ENCODE results near the gene SPON1. TPM values are rescaled to one million over a fixed set of nuclear protein-coding genes. Genes with fewer than 3 reads are reported as not detected.

SPON1 gene
- total RNA-seq, 2 experiments from 2014 or later: 0.08 to 0.36 TPM

DNA sequence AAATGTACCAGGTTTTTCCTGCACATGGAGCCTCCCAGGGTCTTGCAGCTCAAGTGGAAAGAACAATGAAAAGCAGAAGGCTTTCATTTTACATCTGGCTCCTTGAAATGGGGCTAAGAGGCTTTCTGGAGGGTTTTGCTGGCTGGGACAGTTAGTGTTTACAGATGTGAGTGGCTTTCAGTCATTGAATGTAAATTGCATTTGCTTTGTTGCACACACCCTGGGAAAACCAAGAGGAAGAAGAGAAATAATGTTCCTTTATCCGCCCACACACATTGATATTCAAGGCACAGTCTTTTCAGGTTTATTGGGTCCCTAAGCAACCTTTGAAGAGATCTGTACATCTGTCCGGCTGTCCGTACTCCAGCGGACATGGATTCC lies 144.5 kb downstream of the SPON1 start:
- ChIA-PET CTCF (no interaction called here), POLR2A (no interaction called here)

DNA sequence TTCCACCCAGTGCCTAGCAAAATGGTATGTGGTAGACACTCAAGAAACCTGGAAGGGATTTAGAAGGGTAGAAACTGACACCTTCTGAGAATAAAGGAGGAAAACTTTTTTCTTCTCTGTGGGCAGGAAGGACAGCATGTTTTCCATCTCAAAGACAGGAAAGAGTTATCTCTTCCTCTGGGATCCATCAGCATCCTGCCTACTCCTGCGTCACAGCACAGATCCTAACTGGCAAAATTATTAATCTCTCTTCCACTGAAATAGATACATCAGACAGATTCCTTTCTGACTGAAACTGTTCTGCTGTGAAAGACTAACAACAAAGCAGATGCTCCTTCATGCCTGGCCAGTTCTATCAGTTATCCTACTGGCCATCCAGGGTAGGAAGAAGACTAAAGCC lies 147.2 kb downstream of the SPON1 start:
- ChIA-PET CTCF (no interaction called here), POLR2A (no interaction called here)

- ChIA-PET POLR2A (no interaction called here), CTCF (no interaction called here)
Measured at GRCh38 chr11:14110629-14111028, 148.1 kb downstream of the SPON1 start.

GRCh38 chr11:14111496-14111895 lies 149.0 kb downstream of the SPON1 start:
- CTCF ChIA-PET: no interaction called here
- POLR2A ChIA-PET: no interaction called here

- ChIA-PET CTCF (no interaction called here), POLR2A (no interaction called here)
Measured at GRCh38 chr11:14112721-14113120, 150.2 kb downstream of the SPON1 start.

DNA sequence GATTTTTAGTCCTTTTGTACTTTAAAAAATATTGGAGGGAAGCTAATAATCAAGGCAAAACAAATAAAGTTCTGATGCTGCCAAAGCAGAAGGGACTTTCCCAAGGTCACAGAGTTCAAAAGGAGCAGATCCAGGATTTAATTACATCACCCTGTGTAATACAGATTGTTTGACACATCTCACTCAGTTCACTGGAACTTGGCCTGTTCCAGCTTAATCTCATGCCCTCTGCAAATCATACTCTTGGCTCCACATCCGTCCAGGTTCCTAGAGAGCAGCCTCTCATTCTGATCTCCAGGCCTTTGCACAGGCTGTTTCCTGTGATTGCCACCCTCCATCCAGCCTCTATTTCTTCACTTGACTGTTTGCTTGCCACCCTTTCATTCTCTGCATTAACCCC lies 151.7 kb downstream of the SPON1 start:
- ChIA-PET CTCF (no interaction called here), POLR2A (no interaction called here)

GRCh38 chr11:14114786-14115185 lies 152.3 kb downstream of the SPON1 start:
- POLR2A ChIA-PET: no interaction called here
- CTCF ChIA-PET: no interaction called here

DNA sequence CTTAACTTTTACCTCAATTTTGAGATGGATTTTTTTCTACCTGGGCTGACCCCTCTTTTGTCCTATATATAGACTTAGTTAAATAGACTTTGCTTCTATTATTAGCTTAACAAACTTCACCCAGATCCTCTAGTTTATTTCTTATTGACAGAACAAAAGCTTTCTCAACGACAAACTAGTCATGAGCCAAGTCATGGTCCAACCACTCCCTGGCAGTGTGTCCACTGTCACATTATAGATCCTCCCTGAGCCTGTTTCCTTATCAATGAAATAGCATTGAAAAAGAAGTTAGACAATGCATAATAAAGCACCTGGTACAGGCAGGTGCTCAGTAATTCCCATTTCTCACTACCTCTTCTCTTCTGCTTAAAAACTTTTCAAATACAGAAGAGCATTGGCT lies 155.1 kb downstream of the SPON1 start:
- CTCF ChIA-PET: no interaction called here
- POLR2A ChIA-PET: no interaction called here

DNA sequence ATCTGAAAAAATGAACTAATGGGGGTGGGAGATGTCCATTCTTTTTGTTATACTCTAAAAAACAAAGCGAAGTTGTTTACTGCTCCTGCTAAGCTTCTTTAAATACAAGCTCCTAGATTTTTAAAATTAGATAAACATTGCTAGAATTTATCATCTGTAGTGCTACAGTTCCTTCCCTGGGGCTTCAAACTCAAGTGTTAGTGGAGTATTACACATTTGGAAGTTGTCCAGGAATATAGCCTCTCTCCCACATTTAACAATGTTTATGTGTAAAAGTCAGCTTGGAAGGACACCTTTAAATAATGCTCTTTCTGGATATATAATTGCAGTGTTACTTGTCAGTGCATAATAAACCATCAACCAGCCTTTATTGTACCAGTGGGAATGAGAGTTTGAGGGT lies 155.5 kb downstream of the SPON1 start:
- CTCF ChIA-PET: interaction anchor here (1.6 kb wide), 1 partner anchor 154 kb away, joined by 4 read pairs; no protein-coding TSS in a partner anchor

DNA sequence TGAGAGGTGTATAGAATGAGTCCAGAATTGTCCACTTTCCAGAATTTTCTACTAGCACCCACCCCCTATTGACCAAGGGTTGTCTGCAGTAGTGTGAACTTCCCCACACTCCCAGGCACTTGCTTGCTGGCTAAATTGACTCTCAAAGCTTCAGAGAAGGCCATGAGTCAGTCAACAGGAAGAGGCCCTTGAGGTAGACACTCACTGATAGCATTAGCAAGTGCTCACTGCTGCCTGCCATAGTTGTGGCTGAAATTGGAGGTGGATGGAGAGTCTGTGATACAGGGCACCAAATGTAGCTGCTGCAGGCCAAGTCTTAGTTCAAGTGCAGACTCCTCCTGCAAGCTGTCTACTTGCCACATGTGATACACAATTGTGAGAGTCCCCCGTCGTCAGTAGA lies 156.8 kb downstream of the SPON1 start:
- CTCF ChIA-PET: interaction anchor here (1.6 kb wide), 2 partner anchors 29 to 155 kb away, joined by 4 read pairs; no protein-coding TSS in a partner anchor
- POLR2A ChIA-PET: no interaction called here

More for the DNA sequence above, 155.5 kb downstream of the SPON1 start:
- POLR2A ChIA-PET: no interaction called here

DNA sequence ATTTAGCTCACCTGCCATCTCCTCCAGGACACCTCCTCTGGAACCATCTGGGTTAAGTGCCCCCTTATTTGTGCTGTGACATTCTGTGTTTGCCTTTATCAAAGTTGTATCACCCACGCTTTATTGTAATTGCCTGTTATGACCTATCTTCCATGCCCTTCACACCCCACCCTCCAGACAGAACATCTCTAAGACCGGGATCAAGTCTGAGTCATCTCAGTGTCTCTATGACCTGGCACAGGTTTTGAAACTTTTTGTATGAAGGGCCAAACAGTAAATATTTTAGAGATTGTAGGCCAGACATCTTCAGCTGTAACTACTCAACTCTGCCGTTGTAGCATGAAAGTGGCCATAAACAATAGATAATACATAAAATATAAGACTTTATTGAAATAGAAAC lies 161.8 kb downstream of the SPON1 start:
- ChIA-PET CTCF (no interaction called here), POLR2A (no interaction called here)

DNA sequence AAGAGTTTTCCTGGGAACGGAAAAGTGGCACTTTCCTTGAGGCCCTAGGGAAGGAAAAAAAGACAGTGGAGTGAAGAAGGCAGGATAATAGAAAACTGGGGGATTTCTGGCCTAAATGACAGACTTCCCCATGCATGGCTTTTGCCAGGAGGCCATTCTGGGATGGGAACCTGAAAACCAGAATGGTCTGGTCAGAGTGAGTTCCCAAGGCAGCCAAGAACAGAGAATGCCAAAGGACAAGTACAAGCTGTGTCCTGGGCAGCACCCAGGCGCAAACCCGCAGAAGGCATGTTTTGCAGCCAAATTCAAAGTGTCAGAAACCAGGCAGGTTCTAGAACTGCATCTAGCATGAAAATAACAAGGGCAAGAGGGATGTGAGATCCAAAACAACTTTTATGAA lies 162.4 kb downstream of the SPON1 start:
- POLR2A ChIA-PET: no interaction called here
- CTCF ChIA-PET: no interaction called here

DNA sequence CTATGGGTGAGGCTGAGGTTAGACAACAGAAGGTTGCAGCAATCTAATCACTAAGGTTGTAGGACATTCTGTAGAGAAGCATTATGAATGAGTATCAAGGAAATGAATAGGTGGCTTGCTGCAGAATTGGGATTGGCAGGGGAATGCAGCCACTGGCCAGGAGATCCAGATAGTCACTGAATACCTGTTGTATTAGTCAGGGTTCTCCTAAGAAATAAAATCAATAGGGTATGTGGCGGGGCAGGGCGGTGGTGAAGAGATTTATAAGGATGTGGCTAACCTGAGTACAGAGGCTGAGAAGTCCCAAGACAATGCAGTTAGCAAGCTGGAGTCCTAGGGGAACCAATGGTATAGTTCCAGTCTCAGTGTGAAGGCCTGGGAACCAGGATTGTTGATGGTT lies 163.0 kb downstream of the SPON1 start:
- CTCF ChIA-PET: no interaction called here
- POLR2A ChIA-PET: no interaction called here

- ChIA-PET POLR2A (no interaction called here), CTCF (no interaction called here)
Measured at GRCh38 chr11:14127679-14128078, 165.2 kb downstream of the SPON1 start.

- ChIA-PET CTCF (no interaction called here), POLR2A (no interaction called here)
Measured at GRCh38 chr11:14132312-14132711, 169.8 kb downstream of the SPON1 start.

GRCh38 chr11:14133381-14133780 lies 170.9 kb downstream of the SPON1 start:
- CTCF ChIA-PET: no interaction called here

GRCh38 chr11:14136561-14136960 lies 174.0 kb downstream of the SPON1 start:
- CTCF ChIA-PET: no interaction called here
- POLR2A ChIA-PET: no interaction called here

More at GRCh38 chr11:14133381-14133780, 170.9 kb downstream of the SPON1 start:
- POLR2A ChIA-PET: no interaction called here

- POLR2A ChIA-PET: no interaction called here
- CTCF ChIA-PET: no interaction called here
Measured at GRCh38 chr11:14137284-14137683, 174.8 kb downstream of the SPON1 start.

- ChIA-PET CTCF (no interaction called here), POLR2A (no interaction called here)
Measured at GRCh38 chr11:14140991-14141390, 178.5 kb downstream of the SPON1 start.

DNA sequence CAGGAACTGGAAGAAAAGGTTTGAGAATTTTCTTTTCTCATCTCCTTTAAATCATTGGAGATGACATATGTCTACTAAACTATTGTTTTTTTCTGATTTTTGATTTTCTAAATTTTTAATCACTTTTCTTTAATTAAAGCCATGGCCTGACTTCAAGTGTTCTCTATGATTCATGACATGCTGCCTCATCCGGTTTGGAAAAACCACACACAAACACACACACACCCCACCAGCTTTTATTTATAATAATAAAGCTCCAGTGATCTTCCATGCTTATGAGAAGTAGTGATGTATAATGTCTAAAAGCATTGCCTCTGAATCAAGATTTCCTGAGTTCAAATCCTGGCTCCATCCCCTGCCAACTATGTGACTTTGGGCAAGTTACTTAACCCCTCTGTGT lies 179.2 kb downstream of the SPON1 start:
- CTCF ChIA-PET: no interaction called here

DNA sequence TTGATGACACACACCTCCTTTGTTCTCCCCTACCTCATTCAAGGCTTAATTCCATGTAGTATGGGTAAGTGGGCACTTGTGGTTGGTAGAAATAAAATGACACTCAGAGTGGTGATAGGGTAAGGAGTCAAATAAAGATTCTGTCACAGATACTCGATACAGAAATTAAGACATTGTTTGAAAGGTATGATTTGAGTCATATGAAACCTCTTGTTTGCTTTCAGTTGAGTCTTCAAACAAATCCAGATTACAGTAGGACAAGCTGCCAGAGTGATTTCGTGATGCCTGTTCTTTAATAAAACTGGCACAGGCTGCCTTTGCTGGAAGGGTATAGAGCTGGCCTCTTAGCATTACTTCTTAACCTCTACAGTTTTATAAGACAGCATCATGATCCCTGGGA lies 182.4 kb downstream of the SPON1 start:
- CTCF ChIA-PET: no interaction called here
- POLR2A ChIA-PET: no interaction called here

More for the DNA sequence above, 179.2 kb downstream of the SPON1 start:
- POLR2A ChIA-PET: no interaction called here

GRCh38 chr11:14148653-14149273 lies 186.2 kb downstream of the SPON1 start:
- POLR2A ChIA-PET: no interaction called here
- CTCF ChIA-PET: interaction anchor here (0.8 to 1.8 kb wide), 8 partner anchors 9 to 192 kb away, joined by 3 to 7 read pairs (median 5); no protein-coding TSS in a partner anchor

DNA sequence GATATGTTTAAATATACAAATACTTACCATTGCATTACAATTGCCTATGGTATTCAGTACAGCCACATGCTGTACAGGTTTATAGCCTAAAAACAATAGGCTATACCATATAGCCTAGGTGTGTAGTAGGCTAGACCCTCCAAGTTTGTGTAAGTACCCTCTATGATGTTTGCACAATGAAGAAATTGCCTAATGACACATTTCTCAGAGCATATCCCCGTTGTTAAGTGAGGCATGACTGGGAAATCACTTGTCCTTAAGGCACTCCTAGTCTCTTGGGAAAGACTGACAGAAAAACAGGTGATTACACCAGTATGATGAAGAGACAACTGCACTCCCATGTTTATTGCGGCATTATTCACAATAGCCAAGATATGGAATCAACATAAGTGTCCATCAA lies 187.2 kb downstream of the SPON1 start:
- POLR2A ChIA-PET: no interaction called here
- CTCF ChIA-PET: interaction anchor here (0.8 to 1.6 kb wide), 4 partner anchors 11 to 185 kb away, joined by 3 to 5 read pairs (median 4); no protein-coding TSS in a partner anchor

All from activated CD8-positive, alpha-beta memory T cell treated with anti-CD3 and anti-CD28 coated beads for 36 hours (primary cell).